ENCODE data around the gene CBS. TPM values are rescaled to one million over a fixed set of nuclear protein-coding genes. Genes with fewer than 3 reads are reported as not detected.
"Not testable (repeated sequence)": the region's sequence is repeated elsewhere in the genome, so short reads cannot be mapped to it uniquely, and the experiment has no call there.

CBS gene
- 10 to 100 TPM; 13.5 to 33.9 (median 23.4) TPM for total RNA-seq

GRCh38 chr21:43075170-43076022 is at the start of gene CBS:
Gene CBS, minus strand, starts transcription at chr21:43075835. Its CDS starts 3,642 bp downstream, at chr21:43072193.
- DNase-seq (ENCODE audit: low spot score); ATAC-seq (ENCODE audit: low FRiP score): not testable (repeated sequence)

GRCh38 chr21:43115956-43116355 is 40.3 kb upstream of the CBS start:
- not testable (repeated sequence) for DNase-seq (ENCODE audit: low spot score); ATAC-seq (ENCODE audit: low FRiP score)

- not testable (repeated sequence) for ATAC-seq (ENCODE audit: low FRiP score); DNase-seq (ENCODE audit: low spot score)
Measured at GRCh38 chr21:43114483-43114882, 38.8 kb upstream of the CBS start.

GRCh38 chr21:43109006-43109405 is 33.4 kb upstream of the CBS start:
- DNase-seq (ENCODE audit: low spot score); ATAC-seq (ENCODE audit: low FRiP score): not testable (repeated sequence)

- not testable (repeated sequence) for DNase-seq (ENCODE audit: low spot score); ATAC-seq (ENCODE audit: low FRiP score)
Measured at GRCh38 chr21:43108177-43108576, 32.5 kb upstream of the CBS start.

- ATAC-seq (ENCODE audit: low FRiP score); DNase-seq (ENCODE audit: low spot score): not testable (repeated sequence)
Measured at GRCh38 chr21:43107794-43108137, 32.1 kb upstream of the CBS start.

GRCh38 chr21:43106965-43107793 is 31.5 kb upstream of the CBS start, which contains the start of gene U2AF1:
Gene U2AF1, minus strand, starts transcription at chr21:43107570. Its CDS starts 76 bp downstream, at chr21:43107494.
- ATAC-seq (ENCODE audit: low FRiP score) = peak; percentile 97
- DNase-seq (ENCODE audit: low spot score) = peak; percentile 23

GRCh38 chr21:43104642-43105041 is 29.0 kb upstream of the CBS start:
- not testable (repeated sequence) for DNase-seq (ENCODE audit: low spot score); ATAC-seq (ENCODE audit: low FRiP score)

GRCh38 chr21:43102281-43102680 is 26.6 kb upstream of the CBS start:
- not testable (repeated sequence) for DNase-seq (ENCODE audit: low spot score); ATAC-seq (ENCODE audit: low FRiP score)

GRCh38 chr21:43101676-43102075 is 26.0 kb upstream of the CBS start:
- not testable (repeated sequence) for ATAC-seq (ENCODE audit: low FRiP score); DNase-seq (ENCODE audit: low spot score)

- DNase-seq (ENCODE audit: low spot score); ATAC-seq (ENCODE audit: low FRiP score): not testable (repeated sequence)
Measured at GRCh38 chr21:43101000-43101399, 25.4 kb upstream of the CBS start.

- ATAC-seq (ENCODE audit: low FRiP score) = not testable (repeated sequence)
Measured at GRCh38 chr21:43091979-43092614, 16.5 kb upstream of the CBS start.

GRCh38 chr21:43090947-43091346 is 15.3 kb upstream of the CBS start:
- DNase-seq (ENCODE audit: low spot score); ATAC-seq (ENCODE audit: low FRiP score): not testable (repeated sequence)

More at GRCh38 chr21:43091979-43092614, 16.5 kb upstream of the CBS start:
- not testable (repeated sequence) for DNase-seq (ENCODE audit: low spot score)

- DNase-seq (ENCODE audit: low spot score); ATAC-seq (ENCODE audit: low FRiP score): not testable (repeated sequence)
Measured at GRCh38 chr21:43089463-43089862, 13.8 kb upstream of the CBS start.

GRCh38 chr21:43082587-43083300 is 7.1 kb upstream of the CBS start:
- DNase-seq (ENCODE audit: low spot score); ATAC-seq (ENCODE audit: low FRiP score): not testable (repeated sequence)

GRCh38 chr21:43076643-43077042 is 1.0 kb upstream of the CBS start:
- not testable (repeated sequence) for ATAC-seq (ENCODE audit: low FRiP score); DNase-seq (ENCODE audit: low spot score)

GRCh38 chr21:43076023-43076637 is 495 bp upstream of the CBS start:
- not testable (repeated sequence) for ATAC-seq (ENCODE audit: low FRiP score); DNase-seq (ENCODE audit: low spot score)
